ENCODE results near the gene VAT1L. TPM values are rescaled to one million over a fixed set of nuclear protein-coding genes. Genes with fewer than 3 reads are reported as not detected.

The VAT1L gene, protein sequence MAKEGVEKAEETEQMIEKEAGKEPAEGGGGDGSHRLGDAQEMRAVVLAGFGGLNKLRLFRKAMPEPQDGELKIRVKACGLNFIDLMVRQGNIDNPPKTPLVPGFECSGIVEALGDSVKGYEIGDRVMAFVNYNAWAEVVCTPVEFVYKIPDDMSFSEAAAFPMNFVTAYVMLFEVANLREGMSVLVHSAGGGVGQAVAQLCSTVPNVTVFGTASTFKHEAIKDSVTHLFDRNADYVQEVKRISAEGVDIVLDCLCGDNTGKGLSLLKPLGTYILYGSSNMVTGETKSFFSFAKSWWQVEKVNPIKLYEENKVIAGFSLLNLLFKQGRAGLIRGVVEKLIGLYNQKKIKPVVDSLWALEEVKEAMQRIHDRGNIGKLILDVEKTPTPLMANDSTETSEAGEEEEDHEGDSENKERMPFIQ
- not detected for total RNA-seq

DNA sequence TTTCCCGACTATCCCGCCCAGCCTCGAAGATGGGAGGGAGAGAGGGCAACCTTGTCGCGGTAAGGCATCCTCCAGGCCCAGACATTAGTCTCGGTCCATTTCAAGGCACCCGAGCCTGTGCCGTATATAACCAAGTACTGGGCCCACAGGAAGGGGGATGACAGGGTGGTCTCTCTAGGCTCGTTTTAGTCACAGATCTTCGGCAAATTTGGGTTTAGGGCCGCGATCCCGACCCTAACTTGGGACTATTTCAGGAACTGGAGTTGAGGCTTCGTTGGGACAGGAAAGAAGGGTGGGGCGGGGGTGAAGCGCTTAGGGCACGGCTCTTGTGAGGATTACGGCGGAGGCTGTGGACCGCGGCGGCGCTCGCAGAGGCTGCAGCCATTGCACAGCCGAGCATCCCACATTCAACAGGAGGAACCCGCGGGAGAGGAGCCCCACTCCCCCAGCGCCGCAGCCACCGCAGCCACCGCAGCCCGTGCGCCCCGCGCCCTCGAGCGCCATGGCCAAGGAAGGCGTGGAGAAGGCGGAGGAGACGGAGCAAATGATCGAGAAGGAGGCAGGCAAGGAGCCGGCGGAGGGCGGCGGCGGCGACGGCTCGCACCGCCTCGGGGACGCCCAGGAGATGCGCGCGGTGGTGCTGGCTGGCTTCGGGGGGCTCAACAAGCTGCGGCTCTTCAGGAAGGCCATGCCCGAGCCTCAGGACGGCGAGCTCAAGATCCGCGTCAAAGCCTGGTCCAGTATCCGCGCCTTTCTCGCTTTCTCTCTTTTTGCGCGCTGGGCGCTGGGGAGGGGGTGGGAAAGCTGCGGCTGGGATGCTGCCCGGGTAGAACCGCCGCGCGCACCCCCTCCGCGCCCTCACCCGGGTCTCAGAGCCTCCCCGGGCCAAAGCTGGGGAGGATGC is at the start of gene VAT1L:
VAT1L (plus strand) TSS at position 384 of the 904 bp plus-strand sequence; CDS start at position 503, 119 bp downstream.
- ChIA-PET POLR2A (no interaction called here), CTCF (no interaction called here)

DNA sequence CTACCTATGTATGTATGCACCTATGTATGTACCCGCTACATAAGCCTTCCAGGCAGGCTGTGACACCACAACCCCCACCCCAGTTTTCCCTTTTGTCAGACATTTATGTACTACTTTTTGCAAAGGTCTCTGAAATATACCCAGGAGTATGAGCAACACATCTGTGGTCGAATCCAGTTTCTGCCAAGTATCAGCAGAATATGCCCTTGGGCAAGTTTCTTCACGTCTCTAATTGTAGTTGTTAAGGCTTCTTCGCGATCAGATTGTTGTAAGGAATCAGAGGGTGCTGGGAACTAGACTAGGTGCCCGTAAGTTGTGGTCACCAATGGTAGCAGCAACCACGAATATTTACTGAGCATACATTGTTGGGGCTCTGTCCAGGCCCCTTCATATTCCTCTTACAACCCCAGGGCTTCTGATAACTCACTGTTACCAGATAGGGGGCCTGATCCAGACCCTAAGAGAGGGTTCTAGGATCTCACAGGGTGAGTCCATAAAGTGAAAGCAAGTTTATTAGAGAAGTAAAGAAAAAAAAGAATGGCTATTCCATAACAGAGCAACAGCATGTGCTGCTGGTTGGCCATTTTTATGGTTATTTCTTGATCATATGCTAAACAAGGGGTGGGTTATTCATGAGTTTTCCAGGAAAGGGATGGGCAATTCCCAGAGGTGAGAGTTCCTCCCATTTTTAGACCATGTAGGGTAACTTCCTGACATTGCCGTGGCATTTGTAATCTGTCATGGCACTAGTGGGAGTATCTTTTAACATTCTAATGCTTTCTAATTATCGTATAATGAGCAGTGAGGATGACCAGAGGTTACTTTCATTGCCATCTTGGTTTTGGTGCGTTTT is 49.4 kb upstream of the VAT1L start:
- POLR2A ChIA-PET = no interaction called here
- CTCF ChIA-PET = no interaction called here

GRCh38 chr16:77739559-77739892 is 48.8 kb upstream of the VAT1L start:
- CTCF ChIA-PET = no interaction called here
- POLR2A ChIA-PET = no interaction called here

DNA sequence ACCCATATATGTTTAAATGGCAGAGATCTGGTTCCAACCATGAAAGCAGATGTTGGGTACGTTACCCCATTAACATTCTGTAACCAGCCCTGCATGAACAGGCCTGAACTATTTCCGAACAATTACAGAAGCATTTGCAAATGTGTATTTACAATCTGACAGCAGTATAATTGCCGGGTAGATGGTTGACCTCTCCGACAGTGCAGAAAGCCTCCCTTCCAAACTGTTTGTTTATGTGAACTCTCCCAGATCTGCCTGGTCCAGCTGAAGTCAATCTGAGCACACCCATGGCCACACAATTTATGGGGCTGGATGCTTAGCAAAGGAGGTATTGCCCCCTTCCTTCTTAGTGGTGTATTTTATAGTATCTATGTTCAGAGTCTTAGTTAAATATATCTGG is 44.2 kb upstream of the VAT1L start:
- ChIA-PET POLR2A (no interaction called here), CTCF (no interaction called here)

GRCh38 chr16:77745972-77746371 is 42.4 kb upstream of the VAT1L start:
- CTCF ChIA-PET = no interaction called here
- POLR2A ChIA-PET = no interaction called here

GRCh38 chr16:77748421-77749005 is 39.9 kb upstream of the VAT1L start:
- ChIA-PET POLR2A (no interaction called here), CTCF (no interaction called here)

DNA sequence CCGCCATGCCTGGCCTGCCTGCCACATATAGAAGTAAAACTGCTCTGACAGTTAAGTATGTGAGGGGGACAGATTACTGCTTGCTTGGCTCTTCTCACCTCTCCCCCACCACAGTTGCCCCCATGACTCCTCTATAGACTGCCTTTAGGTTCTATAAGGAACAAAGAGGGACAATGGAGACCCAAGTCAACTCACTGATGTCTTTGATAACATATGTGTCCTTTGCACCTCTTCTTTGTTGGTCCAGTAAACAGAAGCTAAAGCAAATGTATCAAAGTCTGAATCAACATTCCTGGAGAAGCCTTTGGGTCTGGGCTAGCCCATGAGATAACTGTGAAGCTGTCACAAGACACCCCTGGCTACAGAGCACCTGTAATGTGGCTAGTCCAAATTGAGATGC is 38.9 kb upstream of the VAT1L start:
- CTCF ChIA-PET = no interaction called here

GRCh38 chr16:77758046-77758445 is 30.3 kb upstream of the VAT1L start:
- ChIA-PET POLR2A (no interaction called here), CTCF (no interaction called here)

More for the DNA sequence above, 38.9 kb upstream of the VAT1L start:
- POLR2A ChIA-PET = no interaction called here

- POLR2A ChIA-PET = no interaction called here
These were observed 29.9 kb upstream of the VAT1L start for GRCh38 chr16:77758508-77758907.

GRCh38 chr16:77759201-77759600 is 29.2 kb upstream of the VAT1L start:
- CTCF ChIA-PET = no interaction called here
- POLR2A ChIA-PET = no interaction called here

More at GRCh38 chr16:77758508-77758907, 29.9 kb upstream of the VAT1L start:
- CTCF ChIA-PET = no interaction called here

GRCh38 chr16:77759821-77760220 is 28.5 kb upstream of the VAT1L start:
- CTCF ChIA-PET = no interaction called here
- POLR2A ChIA-PET = no interaction called here

GRCh38 chr16:77760800-77761199 is 27.6 kb upstream of the VAT1L start:
- ChIA-PET POLR2A (no interaction called here), CTCF (no interaction called here)

GRCh38 chr16:77761204-77761603 is 27.2 kb upstream of the VAT1L start:
- ChIA-PET POLR2A (no interaction called here), CTCF (interaction anchor here (0.7 kb wide), 1 partner anchor 1173 kb away, joined by 3 read pairs; no protein-coding TSS in a partner anchor)

GRCh38 chr16:77762262-77762661 is 26.1 kb upstream of the VAT1L start:
- POLR2A ChIA-PET = no interaction called here
- CTCF ChIA-PET = no interaction called here

GRCh38 chr16:77763994-77764393 is 24.4 kb upstream of the VAT1L start:
- ChIA-PET CTCF (no interaction called here), POLR2A (no interaction called here)

- CTCF ChIA-PET = no interaction called here
- POLR2A ChIA-PET = no interaction called here
These were observed 21.2 kb upstream of the VAT1L start for GRCh38 chr16:77767211-77767610.

- ChIA-PET POLR2A (no interaction called here), CTCF (no interaction called here)
These were observed 20.5 kb upstream of the VAT1L start for GRCh38 chr16:77767826-77768225.

DNA sequence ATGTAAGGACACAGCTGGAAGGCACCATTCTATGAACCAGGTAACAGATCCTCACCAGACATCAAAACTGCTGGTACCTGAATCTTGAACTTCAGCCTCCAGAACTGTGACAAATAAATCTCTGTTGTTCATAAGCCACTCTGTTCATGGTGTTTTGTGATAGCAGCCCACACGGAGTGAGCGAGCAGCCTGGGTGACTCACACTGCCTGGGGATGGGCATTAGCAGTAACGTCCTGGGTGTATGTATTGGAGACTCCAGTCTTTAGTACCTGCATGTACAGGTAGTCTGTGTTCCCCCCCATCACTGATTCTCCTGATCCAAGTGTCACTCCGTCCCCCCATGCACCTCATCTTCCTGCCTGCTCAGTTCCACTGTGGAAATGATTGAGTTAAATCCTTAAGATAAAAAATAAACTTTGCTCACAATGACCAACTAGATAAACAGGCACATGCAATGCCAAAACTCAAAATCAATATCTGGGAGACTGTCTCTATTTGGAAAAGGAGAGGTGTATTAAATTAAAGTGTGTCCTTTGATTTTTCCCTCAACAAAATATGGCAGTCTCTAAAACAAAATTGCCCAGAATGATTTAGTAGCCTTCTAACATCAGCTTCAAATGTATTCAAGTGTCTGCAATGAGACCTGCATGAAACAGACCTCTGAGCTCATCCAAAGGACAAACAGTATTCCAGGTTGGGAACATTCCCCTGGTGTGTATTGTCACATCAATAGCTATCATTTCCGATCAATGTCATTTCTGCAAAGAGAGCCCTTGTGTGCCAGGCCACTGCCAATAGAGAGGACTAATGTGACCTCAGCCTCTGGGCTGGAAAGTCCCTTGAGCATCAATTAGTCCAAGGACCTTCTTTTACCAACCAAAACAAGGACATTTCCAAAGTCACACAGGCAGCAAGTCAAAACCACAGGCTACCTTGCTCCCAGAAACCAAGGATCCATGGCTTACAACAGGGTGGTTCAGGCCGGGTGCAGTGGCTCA is 12.2 kb upstream of the VAT1L start:
- CTCF ChIA-PET = no interaction called here
- POLR2A ChIA-PET = no interaction called here

DNA sequence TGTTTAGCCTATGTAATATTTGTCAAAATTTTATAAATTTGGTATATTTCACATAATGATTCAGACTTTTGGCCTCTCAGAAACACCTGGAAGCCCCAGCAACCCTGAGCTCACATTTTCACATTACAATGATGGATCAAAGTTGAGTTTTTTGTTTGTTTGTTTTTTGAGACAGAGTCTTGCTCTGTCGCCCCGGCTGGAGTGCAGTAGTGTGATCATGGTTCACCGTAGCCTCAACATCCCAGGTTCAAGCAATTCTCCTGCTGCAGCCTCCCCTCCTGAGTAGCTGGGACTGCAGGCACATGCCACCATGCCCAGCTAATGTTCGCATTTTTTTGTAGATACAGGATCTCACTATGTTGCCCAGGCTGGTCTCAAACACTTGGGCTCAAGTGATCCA is 10.6 kb upstream of the VAT1L start:
- ChIA-PET POLR2A (no interaction called here), CTCF (no interaction called here)

Data from activated CD8-positive, alpha-beta memory T cell treated with anti-CD3 and anti-CD28 coated beads for 36 hours (primary cell).